ENCODE data around the gene CCNK.

The CCNK gene

GRCh38 chr14:99435327-99435726, 45.9 kb upstream of the CCNK start:
- no peak overlapping the region for H3K4me3 ChIP-seq (ENCODE audit: insufficient read depth, low read length, poor library complexity, severe bottlenecking)
- H3K79me2 ChIP-seq (ENCODE audit: insufficient read depth, low read length): no peaks in the 10 kb centered on the region
- H3K9ac ChIP-seq (ENCODE audit: low read length): no peak overlapping the region
- H3K4me2 ChIP-seq (ENCODE audit: low read depth, low read length, poor library complexity, severe bottlenecking): no peak overlapping the region
- H3K27ac ChIP-seq (ENCODE audit: low read depth, low read length): no peak overlapping the region
- no peak overlapping the region for H2AFZ ChIP-seq (ENCODE audit: low read depth, low read length, severe bottlenecking)
- no peaks in the 10 kb centered on the region for H4K20me1 ChIP-seq (ENCODE audit: low read depth, low read length)
- no peaks in the 10 kb centered on the region for H3K9me3 ChIP-seq (ENCODE audit: insufficient read depth, low read length)
- H3K27me3 ChIP-seq (ENCODE audit: low read length): no peaks in the 10 kb centered on the region
- TF ChIP-seq EZH2phosphoT487 (conservative IDR thresholded peaks at IDR 0.05; ENCODE audit: low read length) (no peak), CTCF (IDR thresholded peaks at IDR 0.05; ENCODE audit: insufficient read depth, low read length, poor library complexity, severe bottlenecking) (no peak)
- H3K9me2 ChIP-seq (replicated peaks; ENCODE audit: insufficient read depth, low read length): no peaks in the 10 kb centered on the region
- H3F3A ChIP-seq (ENCODE audit: insufficient read depth): no peaks in the 10 kb centered on the region
- H3K36me3 ChIP-seq (ENCODE audit: low read length): no peaks in the 10 kb centered on the region

- H3F3A ChIP-seq (ENCODE audit: insufficient read depth): no peaks in the 10 kb centered on the region
- no peaks in the 10 kb centered on the region for H3K27me3 ChIP-seq (ENCODE audit: low read length)
- H3K9me2 ChIP-seq (replicated peaks; ENCODE audit: insufficient read depth, low read length): no peaks in the 10 kb centered on the region
- H3K36me3 ChIP-seq (ENCODE audit: low read length): no peaks in the 10 kb centered on the region
- no peaks in the 10 kb centered on the region for H3K9me3 ChIP-seq (ENCODE audit: insufficient read depth, low read length)
- no peak overlapping the region for H3K27ac ChIP-seq (ENCODE audit: low read depth, low read length)
- H2AFZ ChIP-seq (ENCODE audit: low read depth, low read length, severe bottlenecking): no peak overlapping the region
- H4K20me1 ChIP-seq (ENCODE audit: low read depth, low read length): no peaks in the 10 kb centered on the region
- no peak overlapping the region for H3K9ac ChIP-seq (ENCODE audit: low read length)
- no peaks in the 10 kb centered on the region for H3K79me2 ChIP-seq (ENCODE audit: insufficient read depth, low read length)
- H3K4me3 ChIP-seq (ENCODE audit: insufficient read depth, low read length, poor library complexity, severe bottlenecking): no peak overlapping the region
- no peak overlapping the region for H3K4me2 ChIP-seq (ENCODE audit: low read depth, low read length, poor library complexity, severe bottlenecking)
- TF ChIP-seq CTCF (IDR thresholded peaks at IDR 0.05; ENCODE audit: insufficient read depth, low read length, poor library complexity, severe bottlenecking): no peak
- no peak for TF ChIP-seq EZH2phosphoT487 (conservative IDR thresholded peaks at IDR 0.05; ENCODE audit: low read length)
Measured at GRCh38 chr14:99436247-99437180, 44.7 kb upstream of the CCNK start.

- H3K4me2 ChIP-seq (ENCODE audit: low read depth, low read length, poor library complexity, severe bottlenecking): no peak overlapping the region
- no peaks in the 10 kb centered on the region for H3K36me3 ChIP-seq (ENCODE audit: low read length)
- H3K9me3 ChIP-seq (ENCODE audit: insufficient read depth, low read length): no peaks in the 10 kb centered on the region
- H3K4me3 ChIP-seq (ENCODE audit: insufficient read depth, low read length, poor library complexity, severe bottlenecking): no peak overlapping the region
- no peak overlapping the region for H2AFZ ChIP-seq (ENCODE audit: low read depth, low read length, severe bottlenecking)
- H3K27me3 ChIP-seq (ENCODE audit: low read length): no peaks in the 10 kb centered on the region
- no peak for TF ChIP-seq CTCF (IDR thresholded peaks at IDR 0.05; ENCODE audit: insufficient read depth, low read length, poor library complexity, severe bottlenecking)
- no peak for TF ChIP-seq EZH2phosphoT487 (conservative IDR thresholded peaks at IDR 0.05; ENCODE audit: low read length)
- H3K79me2 ChIP-seq (ENCODE audit: insufficient read depth, low read length): no peaks in the 10 kb centered on the region
- H3K9ac ChIP-seq (ENCODE audit: low read length): no peak overlapping the region
- no peak overlapping the region for H3K27ac ChIP-seq (ENCODE audit: low read depth, low read length)
- H3F3A ChIP-seq (ENCODE audit: insufficient read depth): no peaks in the 10 kb centered on the region
- H4K20me1 ChIP-seq (ENCODE audit: low read depth, low read length): no peaks in the 10 kb centered on the region
- no peaks in the 10 kb centered on the region for H3K9me2 ChIP-seq (replicated peaks; ENCODE audit: insufficient read depth, low read length)
Measured at GRCh38 chr14:99437706-99438105, 43.5 kb upstream of the CCNK start.

Measured in SU-DHL-6 (cell line).